NCI-H1048 (cell line): ENCODE measurements around the gene PARD3.
A peak's percentile ranks its signal among the peaks of the same experiment; 100 is the strongest.

Source experiments
- DNase-seq: peaks from one replicate; lab custom pipeline; 2025; lab: John Stamatoyannopoulos, UW

The PARD3 gene

DNA sequence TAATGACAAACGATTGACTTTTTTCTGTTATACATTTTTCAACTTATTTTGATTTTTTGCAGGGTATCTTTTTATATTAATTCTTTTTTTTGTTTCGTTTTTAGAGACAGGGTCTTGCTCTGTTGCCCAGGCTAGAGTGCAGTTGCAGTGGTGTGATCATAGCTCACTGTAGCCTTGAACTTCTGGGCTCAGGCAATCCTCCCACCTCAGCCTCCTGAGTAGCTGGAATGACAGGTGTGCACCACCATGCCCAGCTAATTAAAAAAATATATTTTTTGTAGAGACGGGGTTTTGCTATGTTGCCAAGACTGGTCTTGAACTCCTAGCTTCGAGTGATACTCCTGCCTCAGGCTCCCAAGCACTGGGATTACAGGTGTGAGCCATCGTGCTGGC lies 601.3 kb downstream of the PARD3 start:
- no peak for DNase-seq

DNA sequence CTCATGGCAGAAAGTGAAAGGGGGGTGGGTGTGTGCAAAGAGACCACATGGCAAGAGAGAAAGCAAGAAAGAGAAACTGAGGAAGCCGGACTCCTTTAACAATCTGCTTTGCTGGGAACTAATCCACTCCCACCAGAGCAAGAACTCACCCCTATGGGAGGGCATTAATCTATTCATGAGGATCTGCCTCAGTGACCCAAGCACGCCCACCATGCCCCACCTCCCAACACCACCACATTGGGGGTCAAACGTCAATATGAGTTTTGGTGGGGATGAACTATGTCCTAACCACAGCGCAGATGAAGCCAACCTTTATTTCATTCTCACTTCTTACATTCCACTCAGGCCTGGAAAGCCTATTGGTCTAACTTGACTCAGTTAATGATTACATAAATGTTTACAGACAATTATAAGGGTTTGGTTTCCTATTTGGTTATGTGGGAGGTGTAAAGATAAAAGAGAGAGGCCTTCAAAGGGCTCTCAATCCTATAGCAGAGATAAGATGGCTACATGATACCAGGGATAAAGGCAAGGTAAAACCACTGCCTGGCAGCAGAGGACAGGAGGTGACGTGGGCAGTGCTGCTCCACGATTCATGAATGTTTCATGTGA lies 601.8 kb downstream of the PARD3 start:
- no peak for DNase-seq

- DNase-seq = no peak
These were observed 607.8 kb downstream of the PARD3 start for GRCh38 chr10:34207343-34207742.

GRCh38 chr10:34206935-34207268 lies 608.2 kb downstream of the PARD3 start:
- no peak for DNase-seq

- no peak for DNase-seq
These were observed 608.8 kb downstream of the PARD3 start for GRCh38 chr10:34206078-34206934.

GRCh38 chr10:34205452-34205851 lies 609.6 kb downstream of the PARD3 start:
- no peak for DNase-seq

GRCh38 chr10:34203966-34204630 lies 611.0 kb downstream of the PARD3 start:
- no peak for DNase-seq

- DNase-seq = no peak
These were observed 614.7 kb downstream of the PARD3 start for GRCh38 chr10:34200355-34200901.

DNA sequence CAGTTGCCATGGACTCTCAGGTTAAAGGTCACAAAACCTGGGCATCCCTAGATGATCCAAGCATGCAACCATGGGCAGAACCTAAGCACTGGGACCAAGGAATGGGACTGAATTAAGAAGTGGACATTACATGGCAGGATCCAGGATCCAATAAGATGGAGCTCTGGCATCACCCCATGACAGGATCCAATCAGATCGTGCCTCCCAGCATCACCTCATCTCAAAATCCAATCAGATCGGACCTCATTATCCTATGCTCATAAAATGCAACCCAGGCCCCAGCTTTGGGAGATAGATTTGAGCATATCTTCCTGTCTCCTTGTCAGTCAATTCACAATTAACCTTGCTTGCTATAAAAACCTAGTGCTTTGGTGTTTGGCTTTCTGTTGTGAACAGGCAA lies 616.1 kb downstream of the PARD3 start:
- no peak for DNase-seq

DNA sequence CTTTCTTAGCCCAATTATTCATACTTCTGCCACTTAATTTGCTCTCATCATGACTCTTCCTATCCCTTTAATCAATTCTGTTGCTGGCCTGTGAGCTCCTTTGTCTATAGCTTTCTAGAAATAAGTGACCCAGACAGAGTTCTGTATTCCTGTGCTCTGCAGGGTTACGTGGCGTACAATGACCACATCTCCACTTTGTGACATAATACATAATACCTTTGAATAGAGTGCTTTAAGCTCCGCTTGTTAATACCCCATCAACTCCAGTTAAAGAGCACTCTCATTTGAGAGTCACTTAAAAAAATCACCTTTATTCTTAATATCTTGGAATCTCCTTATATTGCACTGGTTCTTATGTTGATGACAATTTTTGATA lies 619.0 kb downstream of the PARD3 start:
- DNase-seq = no peak

DNA sequence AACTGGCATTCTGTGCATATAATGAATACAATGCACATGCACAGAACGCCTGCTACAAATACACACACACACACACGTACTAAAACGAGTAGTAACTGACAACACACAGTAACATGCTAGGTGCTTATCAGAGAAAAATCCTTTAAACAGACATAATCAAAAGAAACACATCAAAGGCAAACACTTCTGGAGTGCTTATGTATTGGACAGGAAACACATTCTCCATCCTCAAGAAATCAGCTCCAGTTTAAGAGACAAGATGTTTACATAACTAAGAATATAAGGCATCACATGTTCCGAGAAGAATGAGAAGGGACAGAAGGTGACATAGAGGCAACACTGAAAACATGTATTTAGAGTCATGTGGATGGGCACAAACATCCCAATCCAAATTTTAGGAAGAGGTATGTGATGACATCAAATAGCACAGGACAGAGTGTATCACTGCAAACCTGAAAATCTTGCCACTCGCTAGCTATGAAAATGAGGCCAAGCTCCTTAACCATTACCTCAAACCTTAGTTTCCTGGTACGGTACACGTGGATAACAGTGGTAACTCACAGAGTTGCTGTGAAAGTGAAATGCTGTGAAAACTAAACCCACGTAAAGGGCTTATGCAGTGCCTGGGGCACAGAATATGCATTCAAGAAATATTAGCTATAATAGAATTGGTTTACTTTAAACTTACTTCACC lies 619.6 kb downstream of the PARD3 start:
- no peak for DNase-seq

DNA sequence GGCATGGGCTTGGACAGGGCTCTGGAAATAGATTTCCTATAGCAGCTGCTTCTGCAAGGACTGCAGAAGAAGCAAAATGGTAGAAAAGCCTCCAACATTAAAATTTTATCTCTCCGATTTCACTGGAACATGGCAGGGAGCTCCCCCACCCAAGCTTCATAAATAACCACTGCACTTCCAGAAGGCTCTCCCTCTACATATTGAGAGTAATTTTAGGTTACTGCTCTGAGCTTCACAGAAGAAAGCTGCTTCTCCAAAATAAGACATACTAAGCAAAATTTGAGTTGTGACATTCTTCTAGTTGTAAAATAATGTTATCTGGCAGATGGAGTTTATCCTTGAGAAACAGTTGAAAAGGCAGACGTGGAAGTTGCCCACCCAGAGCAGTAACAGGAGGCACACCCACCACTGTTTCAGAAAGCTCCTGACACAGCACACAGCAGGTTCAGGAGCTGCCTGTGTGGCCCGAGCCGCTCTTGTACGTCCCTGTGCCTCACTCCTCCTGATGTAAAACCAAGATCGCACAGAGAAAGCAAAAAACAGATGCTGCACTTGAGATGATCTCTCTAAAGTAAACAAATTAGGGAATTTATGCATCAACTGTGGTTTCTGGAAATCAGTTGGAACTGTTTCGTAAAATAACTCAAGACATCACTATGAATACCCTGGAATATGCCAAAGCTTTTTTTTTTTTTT lies 621.0 kb downstream of the PARD3 start:
- DNase-seq = no peak

- no peak for DNase-seq
These were observed 622.5 kb downstream of the PARD3 start for GRCh38 chr10:34192646-34193045.

GRCh38 chr10:34191406-34191805 lies 623.7 kb downstream of the PARD3 start:
- DNase-seq = no peak

- DNase-seq = no peak
These were observed 624.5 kb downstream of the PARD3 start for GRCh38 chr10:34190580-34190979.

DNA sequence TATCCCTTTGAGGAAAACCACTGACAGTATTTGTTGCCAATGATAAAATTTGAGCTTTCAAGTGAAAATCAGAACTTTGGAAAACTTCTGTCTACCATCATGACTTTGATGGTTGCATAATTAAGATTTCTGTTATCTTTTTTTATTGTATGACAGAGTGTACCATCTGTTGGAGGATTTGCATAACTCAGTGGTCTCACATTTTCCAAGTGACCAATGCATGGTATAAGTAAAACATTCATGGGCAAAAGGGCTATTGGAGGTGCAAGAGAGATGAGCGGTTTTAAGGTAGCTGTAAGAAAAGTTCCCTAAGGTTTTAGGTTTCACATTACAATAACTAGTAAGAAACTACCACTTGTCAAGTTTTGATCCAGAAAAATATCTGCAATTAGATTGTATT lies 625.3 kb downstream of the PARD3 start:
- DNase-seq = no peak

DNA sequence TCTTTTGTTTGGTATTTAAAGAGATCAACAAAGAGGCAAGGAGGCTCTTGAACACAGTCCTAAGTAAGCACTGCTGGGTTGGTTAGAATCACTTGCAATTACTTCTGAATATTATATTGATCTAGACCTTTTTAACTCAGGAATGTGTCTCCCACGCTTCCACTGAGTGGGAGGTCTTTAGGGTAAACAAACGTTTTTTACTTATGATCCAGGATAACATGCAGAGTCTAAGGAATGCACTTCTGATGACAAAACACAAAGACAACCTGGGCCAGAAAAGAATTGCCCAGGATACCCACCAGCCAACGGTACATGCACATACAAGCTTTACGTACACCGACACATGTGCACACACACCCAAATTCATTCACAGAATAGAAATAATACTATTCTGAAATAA lies 626.9 kb downstream of the PARD3 start:
- DNase-seq = no peak

GRCh38 chr10:34187201-34187600 lies 627.9 kb downstream of the PARD3 start:
- DNase-seq = no peak

GRCh38 chr10:34186745-34187144 lies 628.4 kb downstream of the PARD3 start:
- DNase-seq = no peak

GRCh38 chr10:34185998-34186397 lies 629.1 kb downstream of the PARD3 start:
- DNase-seq = no peak

GRCh38 chr10:34184939-34185386 lies 630.1 kb downstream of the PARD3 start:
- peak; percentile 60 for DNase-seq

- DNase-seq = no peak
These were observed 630.7 kb downstream of the PARD3 start for GRCh38 chr10:34184397-34184796.
